ENCODE results near the gene ARL3.

Gene ARL3

DNA sequence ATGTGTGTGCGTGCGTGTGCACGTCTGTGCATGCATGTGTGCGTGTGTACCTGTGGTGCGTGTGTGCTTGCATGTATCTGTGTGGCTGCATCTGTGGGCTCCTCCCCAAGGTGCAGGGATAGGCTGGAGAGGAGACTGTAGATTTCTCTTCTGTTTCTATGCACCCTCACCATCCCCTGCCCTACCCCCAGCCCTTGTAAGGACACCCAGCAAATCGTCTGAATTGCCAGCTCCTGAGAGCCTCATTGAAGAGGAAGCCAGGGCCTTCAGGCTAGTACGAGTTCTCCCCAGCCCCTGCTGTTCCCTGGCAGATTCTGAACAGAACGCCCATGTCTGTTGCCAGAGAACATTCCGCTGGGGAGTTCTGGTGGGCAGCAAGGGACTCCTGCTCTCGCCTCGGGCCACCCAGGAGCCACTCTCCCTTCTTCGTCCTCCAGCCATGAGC is 86.9 kb downstream of the ARL3 start:
- Histone ChIP-seq H3K27ac (no peak overlapping the region), H2AFZ (ENCODE audit: low read depth) (no peak overlapping the region), H3K36me3 (ENCODE audit: insufficient read depth) (no peaks in the 10 kb centered on the region), H3K4me3 (IDR thresholded peaks at IDR 0.05; ENCODE audit: insufficient read depth, low read depth, low read length) (no peak overlapping the region), H4K20me1 (ENCODE audit: insufficient read depth) (no peaks in the 10 kb centered on the region), H3K27me3 (ENCODE audit: insufficient read depth, low read depth) (no peaks in the 10 kb centered on the region), H3K4me1 (ENCODE audit: low read depth, poor library complexity, severe bottlenecking) (no peaks in the 10 kb centered on the region), H3K79me2 (ENCODE audit: insufficient read depth, low read depth) (no peaks in the 10 kb centered on the region), H3K9ac (no peak overlapping the region), H3K4me2 (no peak overlapping the region)
- TF ChIP-seq, protein P1, sequence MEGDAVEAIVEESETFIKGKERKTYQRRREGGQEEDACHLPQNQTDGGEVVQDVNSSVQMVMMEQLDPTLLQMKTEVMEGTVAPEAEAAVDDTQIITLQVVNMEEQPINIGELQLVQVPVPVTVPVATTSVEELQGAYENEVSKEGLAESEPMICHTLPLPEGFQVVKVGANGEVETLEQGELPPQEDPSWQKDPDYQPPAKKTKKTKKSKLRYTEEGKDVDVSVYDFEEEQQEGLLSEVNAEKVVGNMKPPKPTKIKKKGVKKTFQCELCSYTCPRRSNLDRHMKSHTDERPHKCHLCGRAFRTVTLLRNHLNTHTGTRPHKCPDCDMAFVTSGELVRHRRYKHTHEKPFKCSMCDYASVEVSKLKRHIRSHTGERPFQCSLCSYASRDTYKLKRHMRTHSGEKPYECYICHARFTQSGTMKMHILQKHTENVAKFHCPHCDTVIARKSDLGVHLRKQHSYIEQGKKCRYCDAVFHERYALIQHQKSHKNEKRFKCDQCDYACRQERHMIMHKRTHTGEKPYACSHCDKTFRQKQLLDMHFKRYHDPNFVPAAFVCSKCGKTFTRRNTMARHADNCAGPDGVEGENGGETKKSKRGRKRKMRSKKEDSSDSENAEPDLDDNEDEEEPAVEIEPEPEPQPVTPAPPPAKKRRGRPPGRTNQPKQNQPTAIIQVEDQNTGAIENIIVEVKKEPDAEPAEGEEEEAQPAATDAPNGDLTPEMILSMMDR (conservative IDR thresholded peaks at IDR 0.05; ENCODE audit: low read depth, low read length) = no peak

DNA sequence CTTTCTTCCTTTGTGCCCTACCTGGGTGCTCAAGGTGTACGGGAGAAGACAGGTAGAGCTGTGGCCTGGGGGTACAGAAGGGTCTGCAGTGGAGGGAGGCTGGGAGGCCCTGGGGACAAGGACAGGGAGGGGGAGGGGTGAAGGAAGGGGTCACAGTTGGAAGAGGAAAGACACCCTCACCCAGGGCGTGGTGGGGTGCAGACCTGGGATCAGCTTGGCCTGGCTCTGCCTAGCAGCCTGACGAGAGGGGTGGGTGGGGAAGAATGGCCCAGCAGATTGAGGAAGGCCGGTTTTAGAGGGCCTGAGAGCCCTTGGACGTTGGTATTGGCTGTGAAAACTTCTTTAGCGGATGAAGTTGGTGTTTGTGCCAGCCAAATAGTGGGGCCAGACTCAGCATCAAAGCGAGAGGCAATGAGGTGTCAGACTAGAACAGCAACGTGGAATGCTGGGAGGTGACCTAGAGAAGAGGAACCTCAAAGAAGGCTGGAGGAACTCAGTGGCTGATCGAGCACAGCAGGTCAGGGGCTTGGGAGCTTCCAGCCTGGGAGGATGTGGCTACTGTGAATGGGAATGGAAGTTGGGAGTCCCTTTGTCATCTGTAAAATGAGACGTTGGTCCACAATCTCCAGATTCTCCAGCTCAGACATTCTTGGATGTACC is 88.0 kb downstream of the ARL3 start:
- Histone ChIP-seq H2AFZ (ENCODE audit: low read depth) (no peak overlapping the region), H3K27ac (no peak overlapping the region), H3K4me1 (ENCODE audit: low read depth, poor library complexity, severe bottlenecking) (no peaks in the 10 kb centered on the region), H3K9ac (no peak overlapping the region), H3K36me3 (ENCODE audit: insufficient read depth) (no peaks in the 10 kb centered on the region), H4K20me1 (ENCODE audit: insufficient read depth) (no peaks in the 10 kb centered on the region), H3K27me3 (ENCODE audit: insufficient read depth, low read depth) (no peaks in the 10 kb centered on the region), H3K79me2 (ENCODE audit: insufficient read depth, low read depth) (no peaks in the 10 kb centered on the region), H3K4me2 (no peak overlapping the region), H3K4me3 (IDR thresholded peaks at IDR 0.05; ENCODE audit: insufficient read depth, low read depth, low read length) (no peak overlapping the region)
- TF ChIP-seq, protein P1 (conservative IDR thresholded peaks at IDR 0.05; ENCODE audit: low read depth, low read length) = no peak

DNA sequence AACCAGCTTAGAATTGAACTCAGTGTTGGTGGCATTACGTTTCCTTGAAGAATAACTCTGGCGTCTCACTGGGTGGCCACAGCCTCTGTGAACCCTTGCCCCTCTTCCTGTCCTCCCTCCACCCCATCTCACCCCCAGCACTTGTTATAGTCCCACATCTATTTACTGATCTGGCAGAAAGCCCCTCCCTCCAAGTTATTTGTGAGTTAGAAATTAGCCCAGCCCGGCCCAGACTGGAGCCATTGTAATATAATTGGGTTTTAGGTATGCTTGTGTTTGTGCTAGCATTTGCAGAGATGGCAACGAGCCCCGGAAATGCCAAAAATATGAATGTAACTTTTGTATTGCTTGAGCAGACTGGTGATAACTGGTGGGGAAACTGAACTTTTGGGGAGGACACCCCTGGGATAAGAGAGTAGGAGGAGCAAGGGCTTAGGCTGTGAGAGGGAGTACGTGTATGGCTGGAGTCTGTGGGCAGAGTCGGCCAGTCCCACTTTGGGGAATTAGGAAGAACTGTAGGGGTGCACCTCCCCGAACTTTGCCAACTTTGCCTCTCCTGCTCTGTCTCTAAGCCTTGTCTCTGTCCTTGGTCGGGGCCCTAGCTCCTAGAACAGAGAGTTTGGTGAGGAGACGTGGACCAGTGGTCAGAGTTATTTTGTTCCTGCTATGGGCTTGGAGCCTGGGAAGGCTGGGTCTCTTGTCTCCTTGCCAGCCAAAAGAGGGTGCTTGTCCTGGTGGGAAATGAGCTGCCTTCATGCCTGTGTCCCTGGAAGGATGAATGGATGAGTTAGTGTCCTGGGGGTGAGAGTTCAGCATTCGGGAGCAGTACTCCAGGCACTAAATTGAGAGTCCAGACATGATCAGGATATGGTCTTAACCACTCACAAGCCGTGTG is 89.2 kb downstream of the ARL3 start:
- no peak overlapping the region for H2AFZ ChIP-seq (ENCODE audit: low read depth)
- H3K27ac ChIP-seq = no peak overlapping the region
- H3K36me3 ChIP-seq (ENCODE audit: insufficient read depth) = no peaks in the 10 kb centered on the region
- no peak overlapping the region for H3K4me2 ChIP-seq
- TF ChIP-seq, protein P1 (conservative IDR thresholded peaks at IDR 0.05; ENCODE audit: low read depth, low read length) = no peak
- H3K4me1 ChIP-seq (ENCODE audit: low read depth, poor library complexity, severe bottlenecking) = no peaks in the 10 kb centered on the region
- H3K27me3 ChIP-seq (ENCODE audit: insufficient read depth, low read depth) = no peaks in the 10 kb centered on the region
- no peak overlapping the region for H3K9ac ChIP-seq
- no peaks in the 10 kb centered on the region for H3K79me2 ChIP-seq (ENCODE audit: insufficient read depth, low read depth)
- no peak overlapping the region for H3K4me3 ChIP-seq (IDR thresholded peaks at IDR 0.05; ENCODE audit: insufficient read depth, low read depth, low read length)
- H4K20me1 ChIP-seq (ENCODE audit: insufficient read depth) = no peaks in the 10 kb centered on the region

DNA sequence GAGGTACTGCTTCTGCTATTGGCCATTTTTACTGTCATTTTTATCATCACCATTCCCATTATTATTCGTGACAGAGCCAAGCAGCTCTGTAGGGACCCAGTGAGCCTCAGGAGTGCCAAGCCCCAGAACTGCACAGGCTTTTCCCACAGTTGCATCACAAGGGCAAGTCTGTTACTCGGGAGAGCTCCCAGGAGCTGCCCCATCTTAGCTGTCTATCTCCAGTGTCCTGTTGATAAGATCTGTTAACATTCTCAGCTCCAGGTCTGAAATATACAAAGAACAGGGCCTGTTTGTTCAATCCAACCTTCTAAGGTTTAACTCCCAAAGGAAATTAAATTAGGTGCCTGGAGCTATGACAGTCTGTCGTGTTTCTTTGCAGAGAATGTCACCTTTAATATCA is 90.1 kb downstream of the ARL3 start:
- TF ChIP-seq, protein P1 (conservative IDR thresholded peaks at IDR 0.05; ENCODE audit: low read depth, low read length) = no peak
- Histone ChIP-seq H3K9ac (no peak overlapping the region), H3K4me3 (IDR thresholded peaks at IDR 0.05; ENCODE audit: insufficient read depth, low read depth, low read length) (no peak overlapping the region), H3K27ac (no peak overlapping the region), H3K36me3 (ENCODE audit: insufficient read depth) (no peaks in the 10 kb centered on the region), H2AFZ (ENCODE audit: low read depth) (no peak overlapping the region), H4K20me1 (ENCODE audit: insufficient read depth) (no peaks in the 10 kb centered on the region), H3K4me1 (ENCODE audit: low read depth, poor library complexity, severe bottlenecking) (no peaks in the 10 kb centered on the region), H3K27me3 (ENCODE audit: insufficient read depth, low read depth) (no peaks in the 10 kb centered on the region), H3K79me2 (ENCODE audit: insufficient read depth, low read depth) (no peaks in the 10 kb centered on the region), H3K4me2 (no peak overlapping the region)
